IPS-11a (cell line): ENCODE measurements around the gene IZUMO4.
A peak's percentile ranks its signal among the peaks of the same experiment; 100 is the strongest.
"Not testable (repeated sequence)": the region's sequence is repeated elsewhere in the genome, so short reads cannot be mapped to it uniquely, and the experiment has no call there.

Source experiments
- H3K4me3 ChIP-seq: one replicate; pipeline ENCODE4 v1.5.1; 2013; ENCODE audit warnings: low read depth, low read length, control low read depth

IZUMO4 gene

DNA sequence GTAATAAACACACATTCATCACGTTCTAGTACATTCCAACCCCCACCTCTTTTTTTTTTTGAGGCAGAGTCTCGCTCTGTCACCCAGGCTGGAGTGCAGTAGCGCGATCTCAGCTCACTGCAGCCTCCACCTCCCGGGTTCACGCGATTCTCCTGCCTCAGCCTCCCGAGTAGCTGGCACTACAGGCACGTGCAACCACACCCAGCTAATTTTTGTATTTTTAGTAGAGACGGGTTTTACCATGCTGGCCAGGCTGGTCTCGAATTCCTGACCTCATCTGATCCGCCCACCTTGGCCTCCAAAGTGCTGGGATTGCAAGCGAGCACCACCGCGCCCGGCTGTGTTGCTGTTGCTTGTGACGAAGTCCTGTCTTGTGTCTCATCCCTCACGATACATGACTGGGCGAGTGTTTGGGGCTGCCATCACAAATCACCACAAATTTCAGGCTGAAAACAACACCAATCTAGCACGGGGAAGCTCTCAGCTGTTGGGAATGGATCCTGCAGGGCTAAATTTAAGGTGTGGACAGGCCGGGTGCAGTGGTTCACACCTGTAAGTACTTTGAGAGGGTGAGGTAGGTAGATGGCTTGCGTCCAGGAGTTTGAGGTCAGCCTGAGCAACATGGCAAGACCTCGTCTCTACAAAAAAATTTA, 16.3 kb upstream of the IZUMO4 start:
- no peak overlapping the region for H3K4me3 ChIP-seq

DNA sequence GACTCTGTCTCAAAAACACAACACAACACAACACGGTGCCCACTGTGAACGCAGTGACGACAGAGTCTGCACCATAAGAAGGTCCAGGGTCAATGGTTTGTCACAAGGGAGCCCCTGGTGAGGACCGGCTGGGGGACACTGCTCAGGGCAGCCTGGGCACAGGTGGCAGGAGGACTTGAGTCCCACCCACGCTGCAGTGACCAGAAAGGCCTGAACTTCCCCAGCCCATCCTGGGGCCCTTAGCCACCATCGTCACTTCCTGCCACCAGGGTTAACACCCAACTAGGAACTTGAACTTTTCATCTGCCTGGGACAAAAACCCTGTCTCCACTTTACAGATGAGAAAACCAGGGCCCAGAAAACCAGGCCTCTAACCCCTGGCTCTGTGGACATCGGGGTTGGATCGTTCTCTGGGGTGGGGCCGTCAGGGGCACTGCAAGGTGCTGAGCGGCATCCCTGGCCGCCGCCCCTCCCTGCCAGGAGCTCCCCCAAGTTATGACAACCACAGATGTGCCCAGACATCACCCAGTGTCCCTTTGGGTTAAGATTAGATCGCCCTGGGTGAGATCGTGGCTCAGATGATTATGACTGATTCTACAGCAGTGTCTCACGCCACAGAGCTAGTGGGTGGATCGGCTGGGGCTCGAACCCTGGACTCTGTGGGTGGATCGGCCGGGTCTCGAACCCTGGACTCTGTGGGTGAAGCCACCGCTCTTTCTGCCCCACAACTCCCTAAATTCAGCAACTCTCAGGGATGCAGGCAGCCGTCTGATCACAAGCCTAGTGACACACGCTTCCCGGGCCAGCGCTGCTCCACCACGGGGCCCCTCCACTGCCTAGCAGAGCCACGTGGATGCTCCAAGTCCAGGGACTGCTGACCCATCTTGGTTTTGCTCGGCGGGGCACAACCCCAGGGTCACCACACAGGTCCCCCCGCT, 14.6 kb upstream of the IZUMO4 start:
- H3K4me3 ChIP-seq, result no peak overlapping the region

DNA sequence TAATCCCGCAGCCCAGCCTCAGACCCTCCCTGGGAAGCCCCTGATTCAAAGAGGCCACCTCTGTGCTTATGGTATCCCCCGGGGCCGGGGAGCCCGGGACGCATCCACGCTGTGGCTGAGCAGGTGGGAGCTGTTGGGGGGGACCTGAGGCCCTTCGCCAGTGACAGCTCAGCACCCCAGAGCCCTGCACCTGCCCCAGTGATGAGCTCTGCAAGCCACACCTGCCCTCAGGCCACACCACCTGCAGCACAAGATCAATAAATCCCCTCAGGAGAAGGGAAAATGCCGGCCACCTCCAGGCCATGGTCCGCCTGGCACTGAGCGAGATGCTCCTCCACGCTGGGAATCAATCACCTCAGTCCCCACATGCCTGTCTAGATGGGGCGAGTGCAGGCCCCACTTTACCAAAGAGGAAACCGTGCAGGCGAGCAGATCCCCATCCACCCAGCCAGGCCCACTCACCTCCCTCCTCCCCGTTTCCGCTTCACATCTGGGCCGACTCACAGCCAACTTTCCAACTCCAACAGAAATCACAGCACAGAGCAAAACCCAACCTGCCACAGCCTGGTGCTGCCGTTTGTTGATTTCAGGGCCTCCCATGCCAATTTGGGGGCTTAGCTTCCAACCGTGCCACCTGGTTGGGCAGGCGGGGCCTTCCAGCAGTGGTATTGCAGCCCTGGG, 13.4 kb upstream of the IZUMO4 start:
- H3K4me3 ChIP-seq, result no peak overlapping the region

DNA sequence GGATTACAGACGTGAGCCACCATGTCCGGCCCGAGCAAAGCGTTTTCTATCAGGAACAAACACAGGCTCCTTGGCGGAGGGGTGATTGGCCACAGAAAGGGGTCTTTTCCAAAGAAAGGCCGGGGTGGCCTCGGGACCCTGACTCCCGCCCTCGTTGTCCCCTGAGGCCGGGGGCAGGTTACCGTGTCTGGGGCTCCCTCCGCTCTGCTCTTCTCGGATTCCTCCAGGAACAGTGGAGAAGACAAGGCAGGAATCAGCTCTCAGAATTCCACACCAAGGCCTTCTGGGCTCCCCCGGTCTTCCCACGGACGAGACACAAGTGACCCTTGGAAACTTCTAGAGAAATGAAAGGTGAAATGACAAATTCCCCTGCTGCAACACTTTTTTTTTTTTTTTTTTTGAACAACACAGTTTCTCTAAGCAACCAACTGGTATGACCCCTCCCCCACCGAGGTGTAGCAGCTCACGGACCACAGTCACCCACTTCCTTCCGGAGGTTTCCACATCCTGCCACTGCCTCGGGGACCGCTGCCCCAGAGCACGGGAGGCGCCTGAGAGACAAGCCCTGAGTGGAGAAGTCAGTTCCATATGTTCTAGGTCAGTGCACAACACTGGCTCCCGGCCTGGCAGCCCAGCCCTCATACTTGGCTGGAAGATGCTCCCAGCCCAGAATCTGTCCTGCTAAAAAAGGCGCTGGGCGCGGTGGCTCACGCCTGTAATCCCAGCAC, 11.6 kb upstream of the IZUMO4 start:
- H3K4me3 ChIP-seq, result no peak overlapping the region

GRCh38 chr19:2086695-2087620, 9.8 kb upstream of the IZUMO4 start:
- not testable (repeated sequence) for H3K4me3 ChIP-seq

GRCh38 chr19:2087621-2088100, 9.1 kb upstream of the IZUMO4 start:
- no peak overlapping the region for H3K4me3 ChIP-seq

DNA sequence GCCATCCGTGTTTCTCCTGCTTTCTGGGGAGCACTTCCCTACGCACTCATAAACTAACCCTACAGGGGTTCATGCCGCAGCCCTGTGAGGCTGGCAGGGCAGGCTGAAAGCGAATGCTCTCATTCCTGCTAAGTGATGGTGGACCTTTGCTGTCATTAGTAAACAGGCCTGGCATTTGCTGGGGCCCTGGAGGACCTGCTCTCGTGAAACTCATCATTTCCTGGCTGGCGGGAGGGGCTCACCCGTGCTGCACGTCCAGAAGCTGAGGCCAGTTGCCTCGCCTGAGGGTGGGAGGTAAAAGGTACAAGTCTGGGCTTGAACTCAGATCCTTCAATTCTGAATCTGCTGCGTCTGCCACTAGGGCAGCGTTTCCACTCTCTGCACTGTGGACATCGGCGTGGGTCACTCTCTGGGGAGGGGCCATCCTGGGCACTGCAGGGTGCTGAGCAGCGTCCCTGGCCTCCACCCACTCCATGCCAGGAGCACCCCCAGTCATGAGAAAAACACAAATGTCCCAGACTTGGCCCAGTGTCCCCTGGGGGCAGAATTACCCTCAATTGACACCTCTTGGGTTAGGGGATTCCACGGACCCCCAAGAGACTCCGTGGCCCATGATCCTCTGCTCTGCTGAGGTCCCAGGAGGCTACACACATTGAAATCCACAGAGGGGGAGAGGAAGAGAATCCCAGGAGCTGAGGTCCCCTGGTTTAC, 7.6 kb upstream of the IZUMO4 start:
- no peak overlapping the region for H3K4me3 ChIP-seq

- no peak overlapping the region for H3K4me3 ChIP-seq
Measured at GRCh38 chr19:2089727-2090053, 7.0 kb upstream of the IZUMO4 start.

DNA sequence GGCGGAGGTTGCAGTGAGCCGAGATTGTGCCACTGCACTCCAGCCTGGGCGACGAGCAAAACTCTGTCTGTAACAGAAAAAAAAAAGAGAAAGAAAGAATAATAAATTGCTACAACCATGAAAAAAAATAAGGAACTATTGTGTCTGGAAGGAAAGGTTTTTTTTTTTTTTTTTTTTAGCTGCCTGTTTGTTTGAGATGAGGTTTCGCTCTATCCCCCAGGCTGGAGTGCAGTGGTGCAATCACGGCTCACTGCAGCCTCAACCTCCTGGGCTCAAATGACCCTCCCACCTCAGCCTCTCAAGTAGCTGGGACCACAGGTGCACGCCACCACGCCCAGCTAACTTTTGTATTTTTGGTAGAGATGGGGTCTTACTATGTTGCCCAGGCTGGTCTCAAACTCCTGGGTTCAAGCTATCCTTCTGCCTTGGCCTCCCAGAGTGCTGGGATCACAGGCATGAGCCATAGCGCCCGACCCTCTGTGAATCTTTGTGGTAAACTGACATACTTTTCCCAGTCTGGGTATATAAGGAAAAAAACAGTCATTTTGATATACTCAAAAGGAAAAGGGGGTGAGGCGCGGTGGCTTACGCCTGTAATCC, 4.7 kb upstream of the IZUMO4 start:
- not testable (repeated sequence) for H3K4me3 ChIP-seq

DNA sequence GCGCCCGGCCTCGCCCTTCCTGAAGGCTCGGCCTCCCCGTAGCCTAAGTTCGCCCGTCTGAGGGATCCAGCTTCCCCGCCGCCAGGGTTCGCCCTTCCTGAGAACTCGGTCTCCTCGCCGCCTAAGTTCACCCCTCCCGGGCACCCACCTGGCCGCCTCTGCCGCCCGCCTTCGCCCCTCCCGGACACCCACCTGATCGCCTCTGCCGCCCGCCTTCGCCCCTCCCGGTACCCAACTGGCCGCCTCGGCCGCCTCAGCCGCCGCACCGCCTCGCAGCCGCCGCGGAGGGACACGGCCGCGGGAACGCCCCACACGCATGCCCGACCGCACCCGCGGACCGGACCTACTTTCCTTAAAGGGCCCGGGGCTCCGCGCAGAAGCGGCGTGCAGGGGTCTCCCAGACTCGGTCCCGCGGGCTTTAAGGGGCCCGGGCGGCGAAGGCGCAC, 658 bp upstream of the IZUMO4 start, which contains the start of gene MOB3A:
Gene MOB3A, minus strand, starts transcription at position 293 of the 446 bp plus-strand sequence. CDS start 17,766 bp downstream, outside the sequence.
- peak within 1 kb of the TSS; percentile 50 for H3K4me3 ChIP-seq

DNA sequence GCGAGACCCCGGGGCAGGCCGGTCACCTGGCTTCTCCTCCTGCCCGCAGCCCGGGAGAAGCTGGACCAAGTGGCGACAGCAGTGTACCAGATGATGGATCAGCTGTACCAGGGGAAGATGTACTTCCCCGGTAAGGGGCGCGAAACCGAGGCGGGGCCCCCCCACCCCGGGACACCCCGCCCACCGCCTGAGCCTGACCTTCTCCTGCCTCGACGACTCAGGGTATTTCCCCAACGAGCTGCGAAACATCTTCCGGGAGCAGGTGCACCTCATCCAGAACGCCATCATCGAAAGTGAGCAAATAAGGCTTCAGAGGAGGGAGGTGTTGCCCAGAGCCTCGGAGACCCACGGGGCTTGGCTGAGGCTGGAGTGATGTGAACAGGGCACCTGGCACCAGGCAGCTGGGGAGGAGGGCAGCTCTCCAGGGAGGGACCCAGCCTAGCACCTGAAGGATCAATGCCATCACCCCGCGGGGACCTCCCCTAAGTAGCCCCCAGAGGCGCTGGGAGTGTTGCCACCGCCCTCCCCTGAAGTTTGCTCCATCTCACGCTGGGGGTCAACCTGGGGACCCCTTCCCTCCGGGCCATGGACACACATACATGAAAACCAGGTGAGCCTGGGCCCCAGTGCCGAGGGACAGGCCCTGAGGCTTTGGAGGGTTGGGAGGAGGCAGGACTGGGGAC, 629 bp downstream of the IZUMO4 start:
- H3K4me3 ChIP-seq, result peak overlapping the region; percentile 20

DNA sequence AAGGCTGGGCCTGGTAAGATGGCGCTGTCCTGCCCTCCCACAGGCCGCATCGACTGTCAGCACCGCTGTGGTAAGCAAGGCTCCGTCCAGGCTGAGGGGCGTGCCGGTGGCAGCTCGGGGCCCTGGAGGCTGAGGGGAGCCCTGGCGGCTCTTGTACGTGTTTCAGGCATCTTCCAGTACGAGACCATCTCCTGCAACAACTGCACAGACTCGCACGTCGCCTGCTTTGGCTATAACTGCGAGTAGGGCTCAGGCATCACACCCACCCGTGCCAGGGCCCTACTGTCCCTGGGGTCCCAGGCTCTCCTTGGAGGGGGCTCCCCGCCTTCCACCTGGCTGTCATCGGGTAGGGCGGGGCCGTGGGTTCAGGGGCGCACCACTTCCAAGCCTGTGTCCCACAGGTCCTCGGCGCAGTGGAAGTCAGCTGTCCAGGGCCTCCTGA, 1.2 kb downstream of the IZUMO4 start:
- H3K4me3 ChIP-seq, result no peak overlapping the region

GRCh38 chr19:2099054-2099501, 2.4 kb downstream of the IZUMO4 start:
- no peak overlapping the region for H3K4me3 ChIP-seq

DNA sequence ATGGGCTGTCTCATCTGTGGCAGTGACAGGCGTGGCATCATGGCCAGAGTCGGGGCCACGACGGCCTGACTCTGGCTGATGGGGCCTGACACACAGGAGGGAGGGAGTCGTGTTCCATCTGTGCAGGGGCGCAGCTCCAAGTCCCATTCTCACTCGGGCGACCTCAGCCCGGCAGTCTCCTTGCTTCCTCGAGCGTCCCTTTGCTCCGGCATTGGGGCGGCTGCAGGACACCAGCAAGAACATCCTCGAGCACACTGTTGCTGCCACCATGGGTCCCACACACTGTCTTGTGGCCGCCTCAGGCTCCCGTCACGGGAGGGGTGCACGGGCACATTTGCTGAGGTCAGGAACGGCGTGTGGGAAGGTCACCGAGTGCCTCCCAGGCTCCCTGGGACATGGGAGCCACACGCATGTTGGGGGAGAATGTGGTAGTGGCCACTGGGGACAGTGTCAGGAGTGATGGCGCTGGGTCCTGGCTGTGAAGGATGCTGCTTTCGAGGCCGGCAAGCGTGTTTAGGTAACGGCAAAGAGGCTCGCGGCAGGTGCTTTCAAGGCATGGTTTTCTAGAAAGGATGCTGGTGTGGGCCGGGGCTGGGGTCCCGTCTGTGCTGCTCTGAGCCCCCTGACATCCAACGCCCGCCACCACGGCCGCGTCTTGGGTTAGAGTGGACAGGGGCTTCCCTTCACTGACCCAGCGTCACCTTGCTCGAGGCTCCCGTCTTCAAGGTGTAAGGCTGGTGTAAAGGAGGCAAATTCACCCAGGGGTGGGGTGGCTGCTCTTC, 3.4 kb downstream of the IZUMO4 start:
- no peak overlapping the region for H3K4me3 ChIP-seq

- no peak overlapping the region for H3K4me3 ChIP-seq
Measured at GRCh38 chr19:2100719-2101061, 4.0 kb downstream of the IZUMO4 start.

DNA sequence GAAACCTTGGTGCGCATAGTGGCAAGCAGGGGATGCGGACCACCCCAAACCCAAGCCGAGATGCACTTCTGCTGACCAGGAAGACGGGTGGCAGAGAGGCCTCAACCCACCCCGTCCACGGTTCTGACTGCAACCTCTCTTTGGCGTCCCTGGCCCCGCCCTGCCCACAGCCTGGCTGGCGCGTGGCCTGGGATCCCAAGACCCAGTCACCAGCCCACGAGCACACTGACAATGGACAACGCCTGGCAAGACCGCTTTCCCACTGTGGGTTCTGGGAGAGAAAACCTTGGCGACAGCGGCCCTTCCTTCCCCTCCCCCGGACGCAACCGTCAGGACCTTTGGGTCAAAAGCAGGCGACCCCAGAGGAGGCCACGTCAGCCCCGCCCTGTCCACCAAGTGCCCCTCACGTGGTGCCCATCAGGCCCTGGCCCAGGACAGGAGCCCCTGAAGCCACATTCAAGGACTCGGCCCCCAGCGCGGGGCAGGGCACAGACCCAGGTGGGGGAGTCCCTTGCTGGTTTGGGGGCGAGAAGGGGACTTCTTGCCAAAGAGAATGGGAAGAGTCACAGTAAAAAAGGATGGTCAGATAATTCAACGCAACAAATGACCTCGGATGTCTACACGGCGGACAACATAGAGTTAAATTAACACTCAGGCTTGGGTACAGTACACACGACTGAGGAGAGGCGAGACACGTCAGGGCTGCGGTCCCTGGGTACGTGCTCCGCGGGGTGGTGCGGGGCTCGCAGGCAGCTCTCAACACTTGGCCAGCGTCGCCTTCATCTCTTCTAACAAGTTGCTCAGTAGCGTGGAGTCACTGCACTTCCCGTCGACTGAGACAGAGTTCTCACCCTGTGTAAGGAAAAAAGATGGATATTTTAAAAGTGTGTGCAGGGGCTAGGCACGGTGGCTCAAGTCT, 5.0 kb downstream of the IZUMO4 start:
- H3K4me3 ChIP-seq, result no peak overlapping the region
